DMS79 treated with DMSO at 0.1 percent for 48 hours (cell line): Measurements from ENCODE around the gene ADAMTS13.

Source experiments
- DNase-seq: peaks from one replicate; lab custom pipeline; 2025; lab: John Stamatoyannopoulos, UW

ADAMTS13 gene

GRCh38 chr9:133454943-133455673 is 32.9 kb downstream of the ADAMTS13 start:
- no peak for DNase-seq

- no peak for DNase-seq
These were observed 33.8 kb downstream of the ADAMTS13 start for GRCh38 chr9:133455936-133456335.

- no peak for DNase-seq
These were observed 34.2 kb downstream of the ADAMTS13 start for GRCh38 chr9:133456409-133456808.

- DNase-seq: no peak
These were observed 35.1 kb downstream of the ADAMTS13 start for GRCh38 chr9:133457233-133457632.

- no peak for DNase-seq
These were observed 35.6 kb downstream of the ADAMTS13 start for GRCh38 chr9:133457748-133458147.

GRCh38 chr9:133458643-133459312 is 36.6 kb downstream of the ADAMTS13 start:
- DNase-seq: peak; percentile 15

GRCh38 chr9:133459476-133460404 is 37.6 kb downstream of the ADAMTS13 start, which contains the start of gene CACFD1:
CACFD1 (plus strand) TSS chr9:133459978; CDS start chr9:133460067, 89 bp downstream.
- peak; percentile 91 for DNase-seq

GRCh38 chr9:133460405-133461175 is 38.4 kb downstream of the ADAMTS13 start:
- DNase-seq: peak; percentile 63

- peak; percentile 2 for DNase-seq
These were observed 39.8 kb downstream of the ADAMTS13 start for GRCh38 chr9:133461975-133462374.

GRCh38 chr9:133463234-133463863 is 41.2 kb downstream of the ADAMTS13 start:
- DNase-seq: no peak

GRCh38 chr9:133463864-133464615 is 41.9 kb downstream of the ADAMTS13 start:
- no peak for DNase-seq

GRCh38 chr9:133464638-133465037 is 42.5 kb downstream of the ADAMTS13 start:
- DNase-seq: no peak

- DNase-seq: no peak
These were observed 43.8 kb downstream of the ADAMTS13 start for GRCh38 chr9:133465984-133466383.

- no peak for DNase-seq
These were observed 44.9 kb downstream of the ADAMTS13 start for GRCh38 chr9:133467101-133467500.

- no peak for DNase-seq
These were observed 46.2 kb downstream of the ADAMTS13 start for GRCh38 chr9:133468374-133468773.

- no peak for DNase-seq
These were observed 46.7 kb downstream of the ADAMTS13 start for GRCh38 chr9:133468777-133469421.

GRCh38 chr9:133470427-133470924 is 48.3 kb downstream of the ADAMTS13 start:
- DNase-seq: no peak

- DNase-seq: no peak
These were observed 48.8 kb downstream of the ADAMTS13 start for GRCh38 chr9:133470988-133471387.

GRCh38 chr9:133471551-133472276 is 49.5 kb downstream of the ADAMTS13 start:
- DNase-seq: no peak
